Upper lobe of left lung (tissue), 4 donors: ENCODE results near the gene LYRM2.

ENCODE experiments used
- CTCF ChIP-seq, 6 experiments: fragments of 450-650 bp in 4 of 6; fragments of 200-600 bp in 2 of 6; sonication (generic) in 2 of 6; IDR thresholded peaks; one replicate each; pipeline ENCODE4 v1.5.1; 2016 to 2019; ENCODE audit warnings: antibody characterized with exemption in 6 of 6
- POLR2AphosphoS5 ChIP-seq, 2 donors: sonication (generic); formaldehyde crosslinking; IDR thresholded peaks; one replicate each; pipeline ENCODE4 v1.5.1; 2017; ENCODE audit warnings: antibody characterized with exemption in 2 of 2

DNA sequence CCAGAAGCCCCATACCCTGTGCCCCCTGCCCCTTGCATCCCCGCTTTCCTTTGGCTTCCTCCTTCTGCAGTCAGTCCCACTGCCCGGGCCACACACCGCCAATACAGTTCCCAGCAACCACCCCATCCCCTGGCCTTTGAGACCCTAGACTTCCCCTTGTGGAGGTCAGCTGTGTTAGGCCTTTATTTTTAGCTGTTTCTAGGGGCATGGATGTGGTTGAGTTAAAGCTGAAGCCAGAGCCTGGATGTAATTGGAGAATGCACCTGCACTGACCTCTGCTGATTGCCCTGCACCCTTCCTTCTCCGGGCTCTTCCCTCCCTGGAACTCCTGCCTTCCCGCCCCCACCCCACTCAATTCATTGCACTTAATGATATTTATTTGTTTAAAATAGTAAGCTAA, 33.9 kb downstream of the LYRM2 start:
- TF ChIP-seq CTCF (IDR thresholded peaks at IDR 0.05) (no peak), POLR2AphosphoS5 (IDR thresholded peaks at IDR 0.05) (no peak)
